Measurements from ENCODE around the gene CHAT. TPM values are rescaled to one million over a fixed set of nuclear protein-coding genes. Genes with fewer than 3 reads are reported as not detected.

Gene CHAT
- total and polyA plus RNA-seq, 2 of the 13 experiments (the other 11 are each of a cell fraction or from before 2014, with no cell fraction given) = not detected

DNA sequence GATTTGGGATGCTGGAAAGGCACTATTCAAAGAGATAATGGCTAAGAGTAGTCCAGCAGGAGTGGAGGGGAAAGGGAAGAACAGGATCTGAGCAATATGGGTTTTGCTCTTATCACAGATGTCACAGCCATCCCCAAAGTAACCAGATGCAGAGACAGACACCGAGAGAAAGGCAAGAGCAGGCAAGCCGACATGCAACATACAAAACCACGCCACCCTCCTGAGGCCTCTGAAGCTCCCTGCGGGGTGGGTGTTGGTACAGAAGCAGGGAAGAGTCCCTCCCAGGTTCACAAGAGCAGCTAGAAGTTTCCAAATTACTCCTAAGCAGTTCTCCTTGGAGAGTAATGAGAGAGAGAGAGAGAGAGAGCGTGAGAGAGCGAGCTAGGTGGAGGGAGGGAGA lies 54.8 kb downstream of the CHAT start (continued):
- TF ChIP-seq TARDBP (CRISPR knock-in tag; IDR thresholded peaks at IDR 0.05) (no peak), ZMAT5 (CRISPR knock-in tag; IDR thresholded peaks at IDR 0.05; ENCODE audit: borderline replicate concordance, low read depth) (no peak), THYN1 (CRISPR knock-in tag; IDR thresholded peaks at IDR 0.05; ENCODE audit: borderline replicate concordance, low read depth) (no peak), ERF (CRISPR knock-in tag; IDR thresholded peaks at IDR 0.05) (no peak)
- TF ChIP-seq, protein P1, sequence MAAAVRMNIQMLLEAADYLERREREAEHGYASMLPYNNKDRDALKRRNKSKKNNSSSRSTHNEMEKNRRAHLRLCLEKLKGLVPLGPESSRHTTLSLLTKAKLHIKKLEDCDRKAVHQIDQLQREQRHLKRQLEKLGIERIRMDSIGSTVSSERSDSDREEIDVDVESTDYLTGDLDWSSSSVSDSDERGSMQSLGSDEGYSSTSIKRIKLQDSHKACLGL (CRISPR knock-in tag; IDR thresholded peaks at IDR 0.05) = no peak

GRCh38 chr10:49678827-49679479 lies 65.1 kb downstream of the CHAT start:
- no peak overlapping the region for H3K27ac ChIP-seq (ENCODE audit: extremely low read length, insufficient read depth, low read length)
- no peaks in the 10 kb centered on the region for H3K4me1 ChIP-seq (ENCODE audit: insufficient read depth, low read length)
- H3K27me3 ChIP-seq (ENCODE audit: control insufficient read depth in 1 of 2, insufficient read depth in 2 of 2, low read length in 2 of 2) = peaks cover 0 to 6% of the 10 kb centered on the region in 2 experiments; a peak in 1 of 5 replicates
- H3K9ac ChIP-seq (ENCODE audit: insufficient read depth, low read depth, low read length) = no peak overlapping the region
- intact Hi-C loops (cut with micrococcal nuclease; ENCODE audit: unreplicated experiment) = no loop called here
- H3K4me2 ChIP-seq (ENCODE audit: low read depth, low read length) = no peak overlapping the region
- no peaks in the 10 kb centered on the region for H3K9me3 ChIP-seq (ENCODE audit: low read length)
- H3K36me3 ChIP-seq (replicated peaks in 1 of 2; ENCODE audit: control insufficient read depth in 1 of 2, insufficient read depth in 2 of 2, low read length in 2 of 2) = no peaks in the 10 kb centered on the region
- ATAC-seq = no peak
- TF ChIP-seq FOXP1 (IDR thresholded peaks at IDR 0.05) = no peak
- no peak for TF ChIP-seq FOXP1 (CRISPR knock-in tag; IDR thresholded peaks at IDR 0.05)
- no peak for TF ChIP-seq SRSF4 (IDR thresholded peaks at IDR 0.05; ENCODE audit: low read depth, low read length, poor library complexity, severe bottlenecking)
- TF ChIP-seq SMYD3 (CRISPR knock-in tag; IDR thresholded peaks at IDR 0.05) = no peak
- no peak for TF ChIP-seq POLR2AphosphoS5 (IDR thresholded peaks at IDR 0.05; ENCODE audit: low read depth, low read length)
- no peak for TF ChIP-seq ARID4A (CRISPR knock-in tag; IDR thresholded peaks at IDR 0.05; ENCODE audit: borderline replicate concordance)
- TF ChIP-seq JDP2 (CRISPR knock-in tag; IDR thresholded peaks at IDR 0.05; ENCODE audit: borderline replicate concordance) = no peak
- TF ChIP-seq ZNF652 (CRISPR knock-in tag; IDR thresholded peaks at IDR 0.05; ENCODE audit: borderline replicate concordance, low read depth) = no peak
- no peak for TF ChIP-seq ZC3H4 (CRISPR knock-in tag; IDR thresholded peaks at IDR 0.05; ENCODE audit: borderline replicate concordance)
- no peak for TF ChIP-seq UBTF (CRISPR knock-in tag; IDR thresholded peaks at IDR 0.05)
- no peaks in the 10 kb centered on the region for H4K20me1 ChIP-seq (ENCODE audit: insufficient read depth, low read length)
- H2AFZ ChIP-seq (ENCODE audit: low read length) = no peak overlapping the region
- ChIA-PET CTCF (ENCODE audit: low intra/inter-chr PET ratio, low total read pairs) (no interaction called here), POLR2A (no interaction called here)
- H3K4me3 ChIP-seq (replicated peaks in 1 of 3; ENCODE audit: insufficient read depth in 1 of 3, low read depth in 2 of 3, low read length in 3 of 3) = no peak overlapping the region
- in situ Hi-C loops (cut with HindIII; ENCODE audit: extremely low pct_ligation_motif_present, low pct_unique_long_range_greater_than_20kb) = no loop called here
- no TSS peak for BruUV-seq (replicated peaks)
- WGBS (ENCODE audit: low lambda C conversion rate) = 48% methylated on average over 15 of the region's 19 CpGs
- FAIRE-seq = no peak
- no peaks in the 10 kb centered on the region for H3K79me2 ChIP-seq (ENCODE audit: insufficient read depth, low read length)
- no peak for DNase-seq (ENCODE audit: low spot score)

Measured in HepG2 (cell line).